GM18498 (cell line): ENCODE data around the gene TPRX1.

ENCODE experiments used
- ATAC-seq: cut with Tn5 transposase; IDR thresholded peaks from one replicate; pipeline ENCODE4 v1.9.1; 2021; ENCODE audit warnings: mild to moderate bottlenecking, moderate library complexity; ENCODE audit not compliant: unreplicated experiment

Gene TPRX1

GRCh38 chr19:47752440-47753211 lies 51.7 kb downstream of the TPRX1 start:
- no peak for ATAC-seq
